ENCODE measurements around the gene NEDD4L.

Gene NEDD4L

GRCh38 chr18:58013241-58014211 lies 30.5 kb upstream of the NEDD4L start:
- in situ Hi-C loops (cut with HindIII; ENCODE audit: low pct_ligation_motif_present, low sequenced_read_pairs): no loop called here
- Histone ChIP-seq H3K27me3 (replicated peaks) (no peaks in the 10 kb centered on the region), H3K36me3 (replicated peaks) (no peaks in the 10 kb centered on the region), H3K4me3 (ENCODE audit: low read depth, low read length) (no peak overlapping the region), H3K27ac (no peak overlapping the region)
- no peak for TF ChIP-seq CTCF (IDR thresholded peaks at IDR 0.05; ENCODE audit: low read depth, low read length, missing control alignments)
- peak; percentile 11 for DNase-seq

- Histone ChIP-seq H3K27me3 (replicated peaks) (no peaks in the 10 kb centered on the region), H3K4me3 (ENCODE audit: low read depth, low read length) (no peak overlapping the region), H3K27ac (no peak overlapping the region), H3K36me3 (replicated peaks) (no peaks in the 10 kb centered on the region)
- DNase-seq: no peak
- no peak for TF ChIP-seq CTCF (IDR thresholded peaks at IDR 0.05; ENCODE audit: low read depth, low read length, missing control alignments)
- in situ Hi-C loops (cut with HindIII; ENCODE audit: low pct_ligation_motif_present, low sequenced_read_pairs): no loop called here
Measured at GRCh38 chr18:58015065-58015780, 28.8 kb upstream of the NEDD4L start.

GRCh38 chr18:58017267-58017666 lies 26.8 kb upstream of the NEDD4L start:
- in situ Hi-C loops (cut with HindIII; ENCODE audit: low pct_ligation_motif_present, low sequenced_read_pairs): no loop called here
- H3K27ac ChIP-seq: no peak overlapping the region
- TF ChIP-seq CTCF (IDR thresholded peaks at IDR 0.05; ENCODE audit: low read depth, low read length, missing control alignments): no peak

GRCh38 chr18:58020567-58021107 lies 23.4 kb upstream of the NEDD4L start:
- DNase-seq: no peak
- no peak for TF ChIP-seq CTCF (IDR thresholded peaks at IDR 0.05; ENCODE audit: low read depth, low read length, missing control alignments)
- Histone ChIP-seq H3K27ac (no peak overlapping the region), H3K27me3 (replicated peaks) (no peaks in the 10 kb centered on the region), H3K4me3 (ENCODE audit: low read depth, low read length) (no peak overlapping the region), H3K36me3 (replicated peaks) (no peaks in the 10 kb centered on the region)
- in situ Hi-C loops (cut with HindIII; ENCODE audit: low pct_ligation_motif_present, low sequenced_read_pairs): no loop called here

More at GRCh38 chr18:58017267-58017666, 26.8 kb upstream of the NEDD4L start:
- H3K36me3 ChIP-seq (replicated peaks): no peaks in the 10 kb centered on the region
- no peaks in the 10 kb centered on the region for H3K27me3 ChIP-seq (replicated peaks)
- no peak overlapping the region for H3K4me3 ChIP-seq (ENCODE audit: low read depth, low read length)
- DNase-seq: no peak

- no peak overlapping the region for H3K4me3 ChIP-seq (ENCODE audit: low read depth, low read length)
- no peaks in the 10 kb centered on the region for H3K27me3 ChIP-seq (replicated peaks)
- no peak for DNase-seq
- no peaks in the 10 kb centered on the region for H3K36me3 ChIP-seq (replicated peaks)
- TF ChIP-seq CTCF (IDR thresholded peaks at IDR 0.05; ENCODE audit: low read depth, low read length, missing control alignments): no peak
- in situ Hi-C loops (cut with HindIII; ENCODE audit: low pct_ligation_motif_present, low sequenced_read_pairs): no loop called here
- H3K27ac ChIP-seq: no peak overlapping the region
Measured at GRCh38 chr18:58021504-58021903, 22.5 kb upstream of the NEDD4L start.

All from brain microvascular endothelial cell (primary cell).